Measurements from ENCODE around the gene CTSA.

DNA sequence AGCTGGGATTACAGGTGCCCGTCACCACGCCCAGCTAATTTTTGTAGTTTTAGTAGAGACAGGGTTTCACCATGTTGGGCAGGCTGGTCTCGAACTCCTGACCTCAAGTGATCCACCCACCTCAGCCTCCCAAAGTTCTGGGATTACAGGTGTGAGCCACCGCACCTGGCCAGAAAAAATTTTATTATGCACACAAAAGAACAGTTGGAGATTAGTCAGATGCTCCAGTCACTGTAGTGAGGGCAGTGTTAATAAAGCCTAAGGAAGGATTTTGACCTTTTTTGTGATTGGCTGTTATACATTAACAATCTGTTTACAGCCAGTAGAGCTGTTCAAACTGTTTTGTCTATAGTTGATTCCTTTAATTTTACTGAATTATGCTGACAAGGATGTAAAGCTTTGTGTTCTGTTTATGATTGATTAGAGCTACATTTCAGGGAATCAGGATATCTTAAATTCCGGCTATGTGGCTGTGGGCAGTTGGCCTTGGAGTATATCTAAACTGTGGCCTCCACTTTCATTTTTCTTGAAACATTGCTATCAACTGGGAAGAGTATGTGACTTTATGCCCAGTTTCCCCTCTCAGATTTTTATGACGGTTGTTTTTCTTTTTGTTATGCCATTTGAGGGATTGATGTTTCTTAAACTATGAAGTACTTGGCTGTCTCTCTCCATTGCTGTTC is 23.9 kb upstream of the CTSA start:
- TF ChIP-seq CTCF (IDR thresholded peaks at IDR 0.05 in 2 of 3, conservative IDR thresholded peaks at IDR 0.05 in 1 of 3; ENCODE audit: borderline replicate concordance in 1 of 3, insufficient read depth in 1 of 3, low read depth in 2 of 3, low read length in 2 of 3) (no peak), ZNF274 (IDR thresholded peaks at IDR 0.05; ENCODE audit: low read depth, low read length) (no peak), YY1 (IDR thresholded peaks at IDR 0.05; ENCODE audit: extremely low read depth, insufficient replicate concordance, low read depth, low read length) (no peak), POLR2A (IDR thresholded peaks at IDR 0.05; ENCODE audit: borderline replicate concordance, extremely low read depth, insufficient read depth, insufficient read length) (no peak), EZH2 (IDR thresholded peaks at IDR 0.05) (no peak), SIN3A (IDR thresholded peaks at IDR 0.05; ENCODE audit: low read depth) (no peak), TCF7L2 (IDR thresholded peaks at IDR 0.05; ENCODE audit: borderline replicate concordance, extremely low read depth, insufficient read depth, insufficient read length) (no peak), EZH2phosphoT487 (IDR thresholded peaks at IDR 0.05; ENCODE audit: borderline replicate concordance) (no peak), POLR2AphosphoS5 (IDR thresholded peaks at IDR 0.05; ENCODE audit: low read depth, low read length) (no peak), ZBTB33 (IDR thresholded peaks at IDR 0.05; ENCODE audit: extremely low read depth, insufficient replicate concordance, low read length) (no peak), FOSL1 (IDR thresholded peaks at IDR 0.05; ENCODE audit: low read depth) (no peak), CBX3 (IDR thresholded peaks at IDR 0.05; ENCODE audit: low read depth) (no peak), SP1 (IDR thresholded peaks at IDR 0.05; ENCODE audit: low read depth) (no peak)
- TF ChIP-seq, protein P1, sequence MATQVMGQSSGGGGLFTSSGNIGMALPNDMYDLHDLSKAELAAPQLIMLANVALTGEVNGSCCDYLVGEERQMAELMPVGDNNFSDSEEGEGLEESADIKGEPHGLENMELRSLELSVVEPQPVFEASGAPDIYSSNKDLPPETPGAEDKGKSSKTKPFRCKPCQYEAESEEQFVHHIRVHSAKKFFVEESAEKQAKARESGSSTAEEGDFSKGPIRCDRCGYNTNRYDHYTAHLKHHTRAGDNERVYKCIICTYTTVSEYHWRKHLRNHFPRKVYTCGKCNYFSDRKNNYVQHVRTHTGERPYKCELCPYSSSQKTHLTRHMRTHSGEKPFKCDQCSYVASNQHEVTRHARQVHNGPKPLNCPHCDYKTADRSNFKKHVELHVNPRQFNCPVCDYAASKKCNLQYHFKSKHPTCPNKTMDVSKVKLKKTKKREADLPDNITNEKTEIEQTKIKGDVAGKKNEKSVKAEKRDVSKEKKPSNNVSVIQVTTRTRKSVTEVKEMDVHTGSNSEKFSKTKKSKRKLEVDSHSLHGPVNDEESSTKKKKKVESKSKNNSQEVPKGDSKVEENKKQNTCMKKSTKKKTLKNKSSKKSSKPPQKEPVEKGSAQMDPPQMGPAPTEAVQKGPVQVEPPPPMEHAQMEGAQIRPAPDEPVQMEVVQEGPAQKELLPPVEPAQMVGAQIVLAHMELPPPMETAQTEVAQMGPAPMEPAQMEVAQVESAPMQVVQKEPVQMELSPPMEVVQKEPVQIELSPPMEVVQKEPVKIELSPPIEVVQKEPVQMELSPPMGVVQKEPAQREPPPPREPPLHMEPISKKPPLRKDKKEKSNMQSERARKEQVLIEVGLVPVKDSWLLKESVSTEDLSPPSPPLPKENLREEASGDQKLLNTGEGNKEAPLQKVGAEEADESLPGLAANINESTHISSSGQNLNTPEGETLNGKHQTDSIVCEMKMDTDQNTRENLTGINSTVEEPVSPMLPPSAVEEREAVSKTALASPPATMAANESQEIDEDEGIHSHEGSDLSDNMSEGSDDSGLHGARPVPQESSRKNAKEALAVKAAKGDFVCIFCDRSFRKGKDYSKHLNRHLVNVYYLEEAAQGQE (IDR thresholded peaks at IDR 0.05; ENCODE audit: low read depth): no peak
